ENCODE measurements around the gene NDUFS4. TPM values are rescaled to one million over a fixed set of nuclear protein-coding genes. Genes with fewer than 3 reads are reported as not detected.

NDUFS4 gene
- total RNA-seq, 1 experiment from 2014 or later: 92.9 TPM

GRCh38 chr5:53560028-53560427, 411 bp upstream of the NDUFS4 start:
- H2BK5ac ChIP-seq (ENCODE audit: insufficient read length, low read length): no peak overlapping the region
- no peak overlapping the region for H3T11ph ChIP-seq (ENCODE audit: low read length)
- H3K36me3 Mint-ChIP-seq (ENCODE audit: insufficient read depth in 1 of 3, low read depth in 3 of 3): peaks cover 8 to 23% (median 11%) of the 10 kb centered on the region in 3 experiments
- H4K91ac ChIP-seq (ENCODE audit: insufficient read length, low read depth, low read length): no peak overlapping the region
- H3K23ac ChIP-seq (ENCODE audit: insufficient read length, low read depth, low read length): no peak overlapping the region
- peaks cover 9% of the 10 kb centered on the region for H3K79me1 ChIP-seq (ENCODE audit: insufficient read depth, low read depth, low read length, poor library complexity, severe bottlenecking)
- H2BK15ac ChIP-seq (ENCODE audit: low read depth, low read length): no peak overlapping the region
- H3K4me1 Mint-ChIP-seq: peaks cover 11 to 14% of the 10 kb centered on the region in 2 experiments
- H3K27me3 Mint-ChIP-seq (ENCODE audit: low read depth): no peaks in the 10 kb centered on the region
- H3K4ac ChIP-seq (ENCODE audit: low read depth, low read length): no peak overlapping the region
- no peaks in the 10 kb centered on the region for H3K27me3 ChIP-seq (ENCODE audit: insufficient read depth, low read length)
- peak overlapping the region; percentile 97 to 100 for H3K4me3 Mint-ChIP-seq
- H3K18ac ChIP-seq (ENCODE audit: insufficient read length, low read depth, low read length): no peak overlapping the region
- H4K20me1 ChIP-seq (ENCODE audit: control insufficient read depth, insufficient read depth, insufficient read length): no peaks in the 10 kb centered on the region
- no peaks in the 10 kb centered on the region for H3K4me1 ChIP-seq (ENCODE audit: insufficient read depth, low read length)
- H3K23me2 ChIP-seq (ENCODE audit: insufficient read length, low read depth, low read length, poor library complexity, severe bottlenecking): no peaks in the 10 kb centered on the region
- no peak overlapping the region for H4K8ac ChIP-seq (replicated peaks; ENCODE audit: insufficient read length, low read depth, low read length)
- peak overlapping the region in 2 of 3 experiments; percentile 98 to 99; a peak in 3 of 7 replicates for H3K27ac Mint-ChIP-seq
- peak overlapping the region; percentile 29; the same call in 1 of the 2 replicates for H3K14ac ChIP-seq (ENCODE audit: insufficient read depth, low read length)
- no peak overlapping the region for H2AK5ac ChIP-seq (ENCODE audit: insufficient read length, low read length)
- H2BK120ac ChIP-seq (ENCODE audit: low read depth, low read length, poor library complexity, severe bottlenecking): no peak overlapping the region
- H4K5ac ChIP-seq (ENCODE audit: insufficient read length, low read depth, low read length): no peak overlapping the region
- WGBS (ENCODE audit: extremely low coverage, insufficient read length, low lambda C conversion rate): no CpG with 5 or more reads among the region's 5 CpGs
- peaks cover 12 to 14% of the 10 kb centered on the region in 2 experiments for H3K9me3 Mint-ChIP-seq
- H3K4me2 ChIP-seq (ENCODE audit: insufficient read depth, insufficient read length, low read length): peak overlapping the region; percentile 37
- DNase-seq: no peak
- H3K9ac ChIP-seq (ENCODE audit: extremely low read depth, insufficient read length, low read length): no peak overlapping the region
- peak overlapping the region; percentile 99 for H2AFZ ChIP-seq (ENCODE audit: low read length)
- no peak for TF ChIP-seq CTCF (conservative IDR thresholded peaks at IDR 0.05)
- H3K27ac ChIP-seq (ENCODE audit: insufficient read length, low read depth, low read length): no peak overlapping the region
- H3K9me3 ChIP-seq (ENCODE audit: control insufficient read depth, low read depth, low read length): no peaks in the 10 kb centered on the region
- H3K56ac ChIP-seq (ENCODE audit: insufficient read length, low read depth, low read length): no peak overlapping the region
- no peak overlapping the region for H2BK12ac ChIP-seq (ENCODE audit: insufficient read length, low read depth, low read length)
- peaks cover 1% of the 10 kb centered on the region; the same call in 1 of the 2 replicates for H3K79me2 ChIP-seq (ENCODE audit: insufficient read depth, low read length)
- no peak overlapping the region for H2BK20ac ChIP-seq (ENCODE audit: low read depth, low read length, poor library complexity, severe bottlenecking)
